GM18507 (cell line): ENCODE measurements around the gene TRDN.

Source experiments
- DNase-seq: peaks from one replicate; pipeline ENCODE4 v3.0.0; 2011; ENCODE audit warnings: low read depth; ENCODE audit not compliant: insufficient read length; ENCODE audit errors: extremely low spot score
- FAIRE-seq: peaks from 2 replicates; lab custom pipeline; 2011; peaks lifted over from hg19 to GRCh38; lab: Jason Lieb, UNC

Gene TRDN

DNA sequence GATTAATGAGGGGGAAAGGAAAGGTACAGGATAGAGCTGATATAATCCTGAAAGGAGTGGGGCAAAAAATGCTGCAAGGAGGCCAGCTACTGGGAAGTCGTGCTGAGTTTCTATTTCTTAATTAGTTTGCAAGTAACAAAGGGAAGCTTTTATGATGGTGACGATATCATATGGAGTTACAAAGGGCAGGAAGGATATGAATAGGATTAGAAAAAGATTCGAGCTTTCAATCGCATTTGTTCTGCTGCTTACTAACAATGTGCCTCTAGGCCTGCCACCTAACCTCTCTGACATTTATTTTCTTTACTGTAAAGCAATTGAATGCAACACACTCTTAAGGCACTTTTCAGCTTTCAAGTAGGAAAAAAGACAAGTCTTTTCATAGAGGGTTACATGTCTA, 421.5 kb downstream of the TRDN start:
- FAIRE-seq, result no peak

GRCh38 chr6:123214433-123214832, 422.3 kb downstream of the TRDN start:
- DNase-seq, result no peak
- FAIRE-seq, result no peak

More for the DNA sequence above, 421.5 kb downstream of the TRDN start:
- DNase-seq, result no peak

DNA sequence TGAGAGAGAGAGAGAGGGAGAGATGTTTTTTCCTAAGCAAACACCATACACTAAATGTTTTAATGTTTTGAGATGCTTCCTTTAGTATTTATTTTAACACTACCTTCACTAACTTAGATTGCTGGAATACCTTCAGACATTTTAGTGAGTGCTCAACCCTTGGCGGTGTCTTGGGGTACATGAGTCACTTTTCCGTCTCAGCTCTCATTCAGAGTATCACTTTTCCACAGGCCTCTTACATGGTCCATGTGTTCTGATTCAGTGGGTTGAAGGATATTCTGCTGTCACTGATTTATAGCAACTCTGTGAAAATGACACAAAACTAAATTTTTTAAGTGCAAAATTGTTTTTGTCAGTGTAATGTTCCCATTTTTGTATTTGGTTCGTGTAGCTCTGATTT, 422.8 kb downstream of the TRDN start:
- FAIRE-seq, result no peak
- no peak for DNase-seq

DNA sequence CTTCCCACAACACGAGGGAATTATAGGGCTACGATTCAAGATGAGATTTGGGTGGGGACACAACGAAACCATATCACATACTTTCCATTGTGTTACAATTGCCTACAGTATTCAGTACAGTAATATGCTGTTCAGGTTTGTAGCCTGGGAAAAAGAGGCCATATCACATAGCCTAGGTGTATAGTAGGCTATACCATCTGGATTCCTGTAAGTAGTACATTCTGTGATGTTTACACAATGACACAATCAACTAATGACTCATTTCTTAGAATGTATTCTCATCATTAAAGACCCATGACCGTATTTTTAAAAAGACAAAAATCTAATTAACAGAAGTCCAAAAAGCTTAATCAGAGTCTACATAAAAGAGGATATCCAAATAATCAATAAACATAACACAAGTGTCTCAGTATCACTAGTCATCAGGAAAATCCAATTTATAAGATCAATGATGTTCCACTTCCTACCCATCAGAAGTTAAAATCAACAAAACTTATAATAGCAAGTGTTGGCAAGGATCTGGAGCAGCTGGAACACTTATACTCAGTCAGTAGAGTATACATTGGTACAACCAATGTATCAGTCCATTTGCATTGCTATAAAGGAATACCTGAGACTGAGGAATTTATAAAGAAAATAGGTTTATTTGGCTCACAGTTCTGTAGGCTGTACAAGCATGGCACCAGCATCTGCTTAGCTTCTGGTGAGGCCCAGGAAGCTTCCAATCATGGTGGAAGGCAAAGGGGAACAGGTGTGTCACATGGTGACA, 424.8 kb downstream of the TRDN start:
- FAIRE-seq (no peak), DNase-seq (no peak)

DNA sequence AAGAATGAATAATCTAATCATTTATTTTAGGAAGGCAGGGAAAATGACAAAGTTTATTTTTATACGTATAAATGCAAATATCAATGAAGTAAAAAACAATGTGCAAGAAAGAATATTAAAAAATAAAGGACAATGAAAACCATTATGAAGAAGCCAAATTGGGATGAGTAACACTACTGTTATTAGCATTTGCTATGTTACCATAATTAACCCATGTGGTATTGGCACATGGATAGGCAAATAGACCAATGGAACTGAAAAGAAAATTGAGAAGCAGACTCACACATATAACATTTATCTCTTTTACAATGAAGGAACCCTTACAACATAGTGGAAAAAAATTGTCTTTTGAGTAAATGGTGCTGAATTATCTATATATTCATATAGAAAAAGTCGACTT, 426.1 kb downstream of the TRDN start:
- DNase-seq, result no peak
- FAIRE-seq, result no peak

DNA sequence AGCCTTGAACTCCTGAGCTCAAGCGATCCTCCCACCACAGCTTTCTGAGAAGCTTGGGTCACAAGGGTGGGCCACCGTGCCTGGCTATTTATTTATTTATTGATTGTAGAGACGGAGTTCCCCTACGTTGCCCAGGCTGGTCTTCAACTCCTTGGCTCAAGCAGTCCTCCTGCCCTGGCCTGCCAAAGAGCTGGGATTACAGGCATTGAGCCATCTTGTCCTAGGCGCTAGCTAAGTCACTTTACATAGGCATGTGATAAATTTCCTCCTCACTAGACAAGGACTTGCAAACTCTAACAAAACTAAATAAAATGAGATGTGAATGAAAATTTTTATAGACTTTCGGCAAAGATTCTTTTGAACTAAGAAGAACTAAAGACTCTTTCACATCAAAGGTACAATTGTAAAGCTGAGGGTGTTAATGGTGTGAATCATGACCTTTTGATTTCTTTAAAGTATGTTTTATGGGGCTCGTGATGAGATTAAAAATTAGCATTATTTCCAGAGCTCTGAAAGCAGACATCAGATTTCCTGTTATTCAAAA, 428.7 kb downstream of the TRDN start:
- FAIRE-seq, result no peak
- no peak for DNase-seq

DNA sequence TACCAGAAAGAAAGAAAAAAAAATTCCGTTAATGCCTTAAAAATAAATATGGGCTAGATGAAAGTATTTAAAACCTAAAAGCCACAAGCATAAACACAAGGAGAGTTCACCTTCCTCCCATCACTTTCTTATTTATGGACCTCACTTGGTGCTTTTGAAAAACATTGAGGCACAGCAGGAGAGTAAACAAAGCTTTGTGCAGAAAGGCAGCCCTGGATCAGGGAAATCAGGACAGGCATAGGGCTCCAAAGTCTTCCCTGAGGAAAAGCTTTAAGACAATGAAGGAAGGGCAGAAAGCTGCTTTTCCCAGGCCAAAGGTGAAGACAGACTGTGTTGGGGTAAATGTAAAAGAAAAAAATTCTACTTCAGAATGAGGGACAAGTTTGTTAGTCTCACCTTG, 432.8 kb downstream of the TRDN start:
- DNase-seq, result no peak
- FAIRE-seq, result no peak

DNA sequence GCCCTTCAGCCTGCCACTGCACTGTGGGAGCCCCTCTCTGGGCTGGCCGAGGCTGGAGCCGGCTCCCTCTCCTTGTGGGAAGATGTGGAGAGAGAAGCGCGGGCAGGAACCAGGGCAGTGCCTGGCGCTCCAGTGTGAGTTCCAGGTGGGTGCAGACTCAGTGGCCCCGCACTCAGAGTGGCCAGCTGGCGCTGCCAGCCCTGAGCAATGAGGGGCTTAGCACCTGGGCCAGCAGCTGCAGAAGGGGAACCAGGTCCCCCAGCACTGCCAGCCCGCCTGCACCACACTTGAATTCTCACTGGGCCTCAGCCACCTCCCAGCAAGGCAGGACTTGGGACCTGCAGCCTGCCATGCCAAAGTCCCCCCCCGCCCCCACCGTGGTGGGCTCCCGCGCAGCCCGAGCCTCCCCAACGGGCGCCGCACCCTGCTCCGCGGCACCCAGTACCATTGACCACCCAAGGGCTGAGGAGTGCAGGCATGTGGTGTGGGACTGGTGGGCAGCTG, 434.8 kb downstream of the TRDN start:
- no peak for DNase-seq
- no peak for FAIRE-seq

DNA sequence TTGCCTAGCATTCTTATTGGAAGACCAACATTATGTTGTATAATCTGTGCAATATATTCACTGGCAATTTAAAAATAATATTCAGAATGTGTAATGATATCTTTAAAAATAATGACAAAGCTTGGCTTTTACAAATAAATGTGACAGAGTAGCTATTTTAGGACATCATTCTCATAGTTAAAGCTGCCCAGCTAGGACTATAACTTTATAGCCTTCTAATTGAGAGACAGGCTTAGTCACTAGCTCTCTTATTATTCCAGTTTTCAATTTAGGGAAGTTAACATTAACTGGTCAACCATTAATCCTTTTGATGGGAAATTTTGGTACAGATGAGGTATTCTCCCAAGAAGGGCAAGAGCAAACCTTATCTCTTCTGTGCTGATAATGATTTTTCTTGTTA, 443.5 kb downstream of the TRDN start:
- FAIRE-seq (no peak), DNase-seq (no peak)

- FAIRE-seq (no peak), DNase-seq (no peak)
These were observed 446.9 kb downstream of the TRDN start for GRCh38 chr6:123189816-123190215.

DNA sequence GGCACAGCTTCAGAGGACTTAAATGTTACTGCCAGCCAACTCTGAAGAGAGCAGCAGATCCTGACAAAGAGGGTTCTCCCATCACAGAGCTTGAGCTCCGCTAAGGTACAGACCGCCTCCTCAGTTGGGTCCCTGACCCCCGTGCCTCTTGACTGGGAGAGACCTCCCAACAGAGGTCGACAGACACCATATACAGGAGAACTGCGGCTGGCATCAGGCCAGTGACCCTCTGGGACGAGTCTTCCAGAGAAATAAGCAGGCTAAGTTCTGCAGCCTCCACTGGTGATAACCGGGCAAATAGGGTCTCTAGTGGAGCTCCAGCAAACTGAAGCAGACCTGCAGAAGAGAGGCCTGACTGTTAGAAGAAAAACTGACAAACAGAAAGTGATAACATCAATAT, 453.8 kb downstream of the TRDN start:
- no peak for FAIRE-seq
- DNase-seq, result no peak

DNA sequence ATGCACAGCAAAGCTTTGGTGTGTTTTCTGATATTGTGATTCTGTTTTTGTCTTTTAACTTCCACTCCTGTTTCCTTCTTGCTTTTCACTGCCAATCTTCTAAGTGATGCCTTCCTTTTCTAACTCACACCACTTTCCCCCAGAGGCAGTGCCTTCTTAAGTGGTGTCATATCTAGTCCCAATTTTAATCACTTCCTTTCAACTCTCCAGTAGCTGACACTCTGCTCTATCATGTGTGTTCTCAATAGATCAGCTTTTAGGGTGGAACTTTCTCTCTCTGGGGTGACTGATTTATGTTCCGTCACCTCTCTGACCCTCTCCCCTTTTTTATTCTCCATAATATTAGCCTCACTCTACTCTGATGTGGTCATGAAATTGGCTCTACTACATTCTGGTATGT, 460.0 kb downstream of the TRDN start:
- FAIRE-seq (no peak), DNase-seq (no peak)

DNA sequence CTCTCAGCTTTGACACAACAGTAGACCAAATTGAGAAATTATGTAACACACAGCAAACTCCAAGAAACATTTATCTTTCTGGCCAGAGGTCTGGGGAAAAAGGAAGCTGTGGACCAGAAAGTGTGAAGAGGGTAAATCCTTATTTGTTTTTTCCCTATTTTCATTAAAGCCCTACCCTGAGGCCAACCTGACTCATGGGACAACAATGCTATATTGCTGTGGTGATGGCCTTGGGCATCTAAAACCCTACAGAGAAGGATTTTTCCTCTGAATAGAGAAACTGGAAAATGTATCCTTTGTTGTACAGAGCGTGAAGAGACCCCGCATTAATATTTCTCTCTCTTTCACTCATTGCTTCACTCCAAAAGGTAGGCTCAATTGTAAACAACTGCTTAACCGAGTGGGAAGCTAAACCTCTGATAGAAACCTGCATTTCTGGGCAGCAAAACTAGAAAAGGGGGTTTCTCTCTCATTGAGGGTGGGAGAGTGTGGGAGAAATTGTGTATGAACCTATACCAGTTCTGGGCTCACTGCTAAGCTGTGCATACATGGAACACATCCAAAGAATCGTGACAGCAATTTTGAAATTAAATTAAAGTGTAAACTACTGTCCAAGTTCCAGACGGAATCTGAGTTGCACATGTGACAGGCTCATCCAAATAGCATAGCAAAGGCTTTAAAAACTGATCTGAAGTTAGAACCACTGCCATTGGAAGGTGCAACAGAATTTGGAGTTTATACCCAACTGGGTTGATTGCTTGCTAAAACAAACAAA, 465.2 kb downstream of the TRDN start:
- DNase-seq, result no peak
- FAIRE-seq, result no peak

GRCh38 chr6:123169774-123170095, 467.0 kb downstream of the TRDN start:
- FAIRE-seq (no peak), DNase-seq (no peak)

- DNase-seq (no peak), FAIRE-seq (no peak)
These were observed 467.6 kb downstream of the TRDN start for GRCh38 chr6:123168892-123169773.

DNA sequence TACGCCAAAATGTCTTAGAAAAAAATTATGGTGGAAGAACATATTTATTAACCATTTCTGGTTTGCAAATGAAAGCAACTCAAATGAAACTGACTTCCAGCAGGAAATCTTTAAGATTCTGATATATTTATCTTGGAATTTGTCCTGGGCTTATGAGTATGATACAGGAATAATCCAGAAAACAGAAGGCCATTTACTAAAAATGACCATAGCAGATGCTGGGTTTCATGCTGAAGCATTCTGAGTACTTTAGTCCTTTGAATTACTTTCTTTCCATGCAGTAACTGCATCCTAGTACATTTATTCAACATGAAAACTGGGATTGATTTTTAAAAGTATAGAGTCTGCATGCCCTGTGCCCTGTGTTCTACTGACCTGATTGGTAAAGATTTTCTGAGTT, 468.3 kb downstream of the TRDN start:
- no peak for FAIRE-seq
- DNase-seq, result no peak
